Activated CD4-positive, alpha-beta T cell treated with anti-CD3 and anti-CD28 coated beads, Interleukin-2, amount 50 U/mL, for 1 hour (primary cell): ENCODE data around the gene KCND1.

Experiments used
- DNase-seq: peaks from one replicate; pipeline ENCODE4 v3.0.0-alpha.2; 2020

The KCND1 gene

DNA sequence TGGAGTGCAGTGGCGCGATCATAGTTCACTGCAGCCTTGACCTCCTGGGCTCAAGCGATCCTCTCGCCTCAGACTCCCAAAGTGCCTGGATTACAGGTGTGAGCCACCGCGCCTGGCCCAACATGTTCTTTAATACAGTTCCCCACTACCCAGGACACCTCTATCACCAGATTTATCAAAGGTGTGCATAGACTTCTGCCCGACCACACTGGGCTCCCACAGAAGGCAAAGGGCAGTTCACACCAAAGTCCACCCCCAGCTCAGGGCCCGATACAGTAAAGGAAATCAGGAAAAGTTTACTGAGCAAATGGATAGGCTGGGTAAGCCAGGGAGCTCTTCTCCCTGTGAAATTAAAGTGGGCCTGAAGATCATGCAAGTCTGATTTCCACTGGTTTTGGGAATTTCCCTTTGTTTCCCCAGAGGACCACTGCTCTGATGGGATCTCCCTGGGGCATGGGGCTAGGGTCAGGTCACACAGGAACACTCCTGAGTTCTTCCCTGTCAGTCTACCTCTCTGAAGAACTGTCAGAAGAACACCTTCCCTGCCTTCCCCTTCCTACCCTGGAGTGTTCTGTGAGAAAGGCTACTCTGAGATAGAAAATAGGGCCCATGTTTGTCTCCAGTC is 35.1 kb downstream of the KCND1 start:
- no peak for DNase-seq

GRCh38 chrX:48935301-48935670 is 36.4 kb downstream of the KCND1 start:
- DNase-seq: no peak

DNA sequence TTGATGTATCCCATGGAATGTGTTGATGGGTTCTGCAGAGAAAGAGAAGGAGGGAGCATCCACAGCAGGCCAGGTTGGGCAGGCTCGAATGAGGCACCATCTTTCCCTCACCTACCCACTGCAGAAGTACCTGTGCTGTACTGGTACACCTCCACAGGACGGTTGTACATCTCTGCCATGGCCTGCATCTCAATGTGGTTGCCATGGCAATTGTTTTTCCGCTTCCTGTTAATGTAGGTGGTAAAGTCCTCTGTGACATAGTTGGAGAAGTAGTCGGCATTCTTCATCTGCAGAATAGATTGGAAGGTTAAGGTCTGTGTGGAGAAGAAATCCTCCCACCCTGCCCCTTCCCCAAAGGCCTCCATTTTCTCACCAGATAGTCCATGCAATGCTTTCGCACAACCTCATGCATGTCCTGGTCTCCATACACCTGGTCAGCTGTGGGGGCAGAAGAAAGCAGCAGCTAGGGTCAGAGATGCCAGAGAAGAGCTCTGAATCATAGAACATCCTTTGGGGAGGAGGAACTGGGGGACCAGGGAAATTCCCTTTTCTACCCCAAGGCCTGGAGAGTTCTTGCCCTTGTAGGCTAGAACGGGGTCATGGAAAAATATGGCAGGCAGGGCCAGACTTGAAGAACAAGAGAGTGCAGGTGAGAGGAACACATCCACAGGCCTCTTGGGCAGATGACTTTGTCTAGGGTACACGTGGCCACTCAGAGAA is 36.9 kb downstream of the KCND1 start:
- DNase-seq: no peak

DNA sequence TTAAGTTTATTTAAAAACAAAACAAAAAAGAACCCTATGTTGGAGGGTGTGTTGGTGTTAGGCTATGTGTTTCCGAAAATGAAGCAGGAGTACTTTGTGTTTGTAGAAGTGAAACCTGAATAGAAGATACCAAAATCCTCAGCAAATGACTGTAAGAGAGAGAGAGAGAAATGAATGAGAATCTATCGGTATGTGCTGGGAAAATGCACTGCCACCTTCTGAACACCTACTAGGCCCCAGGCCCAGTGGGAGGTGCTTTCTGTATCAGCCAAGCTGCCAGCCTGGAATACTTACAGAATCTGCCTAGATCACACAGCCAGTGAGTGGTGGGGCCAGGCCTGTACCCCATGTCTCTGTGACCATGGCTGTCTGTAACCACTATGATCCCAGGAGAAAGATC is 37.9 kb downstream of the KCND1 start:
- DNase-seq: no peak

DNA sequence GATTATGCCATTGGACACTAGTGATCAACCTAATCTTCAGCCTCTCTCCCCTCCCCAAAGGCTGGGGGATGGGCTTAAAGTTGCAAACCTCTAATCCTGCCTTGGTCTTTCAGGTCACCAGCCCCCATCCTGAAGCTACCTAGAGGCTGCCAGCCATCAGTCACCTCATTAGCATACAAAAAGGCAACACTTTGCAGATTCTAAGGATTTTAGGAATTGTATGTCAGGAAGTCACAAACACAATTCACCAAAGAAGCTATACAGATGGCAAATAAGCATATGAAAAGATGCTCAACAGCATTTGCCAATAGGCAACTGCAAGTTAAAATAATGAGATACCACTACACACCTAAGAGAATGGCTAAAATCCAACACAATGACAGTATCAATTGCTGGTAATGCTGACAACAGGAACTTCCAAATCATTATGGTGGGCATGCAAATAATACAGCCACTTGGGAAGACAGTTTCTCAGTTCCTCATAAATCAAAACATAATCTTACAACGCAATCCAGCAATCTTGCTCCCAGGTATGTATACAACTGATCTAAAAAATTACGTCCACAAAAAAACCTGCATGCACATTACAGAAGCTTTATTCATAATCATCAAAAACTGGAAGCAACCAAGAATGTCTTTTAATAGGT is 43.8 kb downstream of the KCND1 start:
- no peak for DNase-seq

DNA sequence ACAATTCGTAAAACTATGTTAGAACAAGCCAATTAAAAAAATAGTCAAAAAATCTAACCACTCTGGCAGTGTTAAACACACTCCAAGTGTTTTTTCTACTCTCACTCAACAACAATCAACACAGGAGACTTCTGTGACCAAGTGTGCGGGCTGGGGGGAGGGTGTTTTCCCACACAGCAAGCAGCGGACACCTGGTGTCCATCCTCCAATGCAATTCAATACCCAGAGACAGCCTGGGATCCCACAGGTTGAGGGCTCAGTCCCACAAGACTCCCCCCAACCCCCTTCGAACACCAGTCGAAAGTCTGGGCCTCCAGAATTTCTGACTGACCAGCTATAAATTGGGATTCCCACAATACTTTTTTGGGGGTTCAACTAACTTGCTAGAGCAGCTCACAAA is 44.5 kb downstream of the KCND1 start:
- no peak for DNase-seq

DNA sequence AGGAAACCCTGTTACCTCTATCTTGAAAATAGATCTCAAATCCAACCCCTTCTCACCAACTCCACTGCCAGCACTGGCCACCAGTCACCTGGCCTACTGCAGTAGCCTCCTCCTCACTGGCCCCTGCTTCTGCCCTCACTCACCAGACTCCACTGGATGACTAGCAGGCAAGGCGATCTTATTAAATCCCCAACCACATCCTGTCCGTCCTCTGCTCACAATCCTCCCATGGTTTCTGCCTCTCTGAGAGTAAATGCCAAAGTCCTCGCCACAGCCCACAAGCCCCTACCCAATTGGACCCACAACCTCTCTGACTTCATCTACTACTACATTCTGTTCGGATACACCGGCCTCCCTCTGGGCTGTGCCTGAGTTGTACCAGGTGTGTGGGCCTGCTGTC is 47.4 kb downstream of the KCND1 start:
- no peak for DNase-seq

DNA sequence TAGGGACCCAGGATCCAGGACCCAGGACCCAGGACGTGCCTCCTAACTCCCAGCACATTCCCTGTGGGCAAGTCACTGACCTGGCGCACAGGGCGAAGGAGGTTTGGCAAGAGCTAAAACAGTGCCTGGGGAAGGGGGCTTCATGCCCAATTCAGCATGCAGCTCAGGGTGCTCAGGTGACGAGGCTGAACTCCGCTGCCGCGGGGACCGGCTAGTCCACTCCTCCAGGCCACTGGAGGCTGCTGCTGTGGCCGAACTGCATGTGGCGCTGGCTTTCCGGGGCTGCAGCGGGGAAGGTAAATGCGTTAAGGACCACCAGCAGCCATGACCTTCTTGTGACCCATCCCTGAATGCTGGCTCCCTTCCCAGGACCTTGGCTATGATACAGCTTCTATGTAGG is 47.9 kb downstream of the KCND1 start:
- no peak for DNase-seq

- no peak for DNase-seq
These were observed 50.9 kb downstream of the KCND1 start for GRCh38 chrX:48920718-48921104.

DNA sequence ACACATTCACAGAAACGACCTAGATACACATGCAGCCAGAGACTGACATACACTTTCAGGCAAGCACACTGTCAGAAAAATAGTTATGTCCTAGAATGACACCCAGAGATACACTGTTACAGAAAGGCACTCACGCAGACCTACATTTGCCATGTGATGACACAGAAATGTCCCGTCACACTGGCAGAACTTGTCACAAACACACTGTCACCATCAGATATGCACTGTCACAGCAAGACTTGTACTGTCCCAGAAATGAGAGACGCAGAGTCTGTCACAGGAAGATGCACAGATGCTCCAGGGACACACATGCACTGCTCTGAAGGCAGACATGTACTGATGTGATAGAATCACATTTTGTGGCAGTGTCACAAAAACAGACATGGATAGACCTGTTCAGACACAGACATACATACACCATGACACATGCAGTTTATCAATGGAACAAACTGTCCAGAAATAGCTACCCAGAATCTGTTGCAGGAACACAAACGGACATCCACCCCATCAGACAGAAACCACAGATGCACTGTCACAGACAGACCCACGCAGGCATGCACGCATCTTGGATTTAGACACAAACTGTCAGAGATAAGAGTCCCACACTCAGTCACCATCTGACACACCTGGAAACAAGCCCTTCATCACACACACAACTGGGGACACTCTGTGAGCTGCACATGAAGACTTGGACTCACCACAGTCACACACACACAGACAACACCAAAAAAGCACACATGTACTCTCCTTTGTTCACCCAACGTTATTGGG is 51.5 kb downstream of the KCND1 start:
- DNase-seq: peak; percentile 20

- peak; percentile 30 for DNase-seq
These were observed 52.2 kb downstream of the KCND1 start for GRCh38 chrX:48919360-48919841.

DNA sequence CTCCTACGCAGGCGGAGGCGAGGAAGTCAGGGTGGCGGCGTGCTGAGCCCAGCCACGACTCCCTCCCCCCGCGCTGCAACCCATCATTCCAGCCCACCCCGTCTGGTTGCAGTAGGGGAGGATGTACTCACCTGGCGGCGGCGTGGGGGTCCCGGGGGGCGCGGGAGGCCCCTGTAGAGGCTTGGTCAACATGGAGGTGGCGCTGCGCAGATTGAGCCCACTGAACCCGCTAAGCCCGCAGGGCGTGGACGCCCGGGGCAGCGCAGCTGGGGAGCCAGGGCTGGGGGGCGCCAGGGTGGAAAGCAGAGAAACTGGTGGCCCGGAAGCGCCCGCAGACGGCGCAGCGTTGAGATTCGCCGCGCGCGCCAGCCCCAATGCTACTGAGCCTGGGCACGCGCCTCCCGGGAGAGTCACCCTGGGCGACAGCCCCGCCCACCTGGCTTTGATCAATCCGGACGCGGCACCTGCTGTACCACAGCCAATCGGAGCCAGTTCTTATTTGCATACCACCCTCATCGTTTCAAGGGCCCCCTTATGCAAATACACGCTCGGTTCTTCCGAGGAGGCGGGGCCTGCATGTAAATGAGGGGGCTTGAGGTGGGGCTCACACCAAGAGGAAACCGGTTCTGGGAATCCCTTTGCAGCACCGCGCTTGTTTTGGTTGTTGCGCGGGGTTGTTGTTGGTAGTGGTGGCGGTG is 52.9 kb downstream of the KCND1 start, which contains the start of gene PIM2:
Gene PIM2, minus strand, starts transcription at position 382 of the 698 bp plus-strand sequence. Its CDS starts 190 bp downstream, at position 192.
- DNase-seq: peak; percentile 90

GRCh38 chrX:48918301-48918642 is 53.4 kb downstream of the KCND1 start:
- DNase-seq: no peak

DNA sequence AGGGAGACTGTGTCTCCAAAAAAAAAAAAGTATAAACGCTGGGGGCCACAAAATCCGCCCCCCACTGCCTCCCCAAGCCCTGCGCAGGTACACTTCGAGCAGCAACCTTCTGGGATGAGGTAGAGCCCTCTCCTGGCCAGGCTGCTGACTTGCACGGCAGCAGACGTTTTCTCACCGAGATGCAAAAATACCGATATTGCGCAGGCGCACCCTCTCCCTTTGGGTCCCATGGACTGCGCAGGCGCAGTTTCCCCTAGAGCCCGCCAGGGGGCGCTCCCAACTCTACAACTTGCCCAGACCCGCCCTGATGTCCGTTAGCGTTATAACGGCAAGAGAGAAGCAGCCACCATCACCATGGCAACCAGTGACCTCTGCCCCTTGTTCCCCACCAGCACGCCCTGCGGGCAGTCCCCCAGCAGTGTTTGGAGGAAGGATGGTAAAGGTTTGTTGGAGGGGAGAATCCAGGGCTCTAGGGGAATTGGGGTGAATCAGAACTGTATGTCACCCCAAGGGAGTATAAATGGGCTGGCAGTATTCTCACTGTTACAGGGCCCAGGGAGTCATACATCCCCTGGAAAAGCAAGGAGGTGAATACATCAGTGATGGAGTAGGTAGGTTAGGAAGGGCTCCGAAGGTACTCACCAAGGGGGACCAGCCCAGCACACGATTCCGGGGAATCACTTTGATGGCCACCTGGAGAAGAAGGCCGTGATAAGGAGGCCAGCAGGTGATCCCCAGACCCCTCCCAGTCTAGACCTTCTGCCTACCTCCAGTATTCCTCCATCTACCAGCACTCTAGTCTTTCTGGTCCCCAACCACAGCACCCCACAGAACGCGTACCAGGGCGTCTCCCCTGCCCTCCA is 54.3 kb downstream of the KCND1 start:
- DNase-seq: peak; percentile 83

DNA sequence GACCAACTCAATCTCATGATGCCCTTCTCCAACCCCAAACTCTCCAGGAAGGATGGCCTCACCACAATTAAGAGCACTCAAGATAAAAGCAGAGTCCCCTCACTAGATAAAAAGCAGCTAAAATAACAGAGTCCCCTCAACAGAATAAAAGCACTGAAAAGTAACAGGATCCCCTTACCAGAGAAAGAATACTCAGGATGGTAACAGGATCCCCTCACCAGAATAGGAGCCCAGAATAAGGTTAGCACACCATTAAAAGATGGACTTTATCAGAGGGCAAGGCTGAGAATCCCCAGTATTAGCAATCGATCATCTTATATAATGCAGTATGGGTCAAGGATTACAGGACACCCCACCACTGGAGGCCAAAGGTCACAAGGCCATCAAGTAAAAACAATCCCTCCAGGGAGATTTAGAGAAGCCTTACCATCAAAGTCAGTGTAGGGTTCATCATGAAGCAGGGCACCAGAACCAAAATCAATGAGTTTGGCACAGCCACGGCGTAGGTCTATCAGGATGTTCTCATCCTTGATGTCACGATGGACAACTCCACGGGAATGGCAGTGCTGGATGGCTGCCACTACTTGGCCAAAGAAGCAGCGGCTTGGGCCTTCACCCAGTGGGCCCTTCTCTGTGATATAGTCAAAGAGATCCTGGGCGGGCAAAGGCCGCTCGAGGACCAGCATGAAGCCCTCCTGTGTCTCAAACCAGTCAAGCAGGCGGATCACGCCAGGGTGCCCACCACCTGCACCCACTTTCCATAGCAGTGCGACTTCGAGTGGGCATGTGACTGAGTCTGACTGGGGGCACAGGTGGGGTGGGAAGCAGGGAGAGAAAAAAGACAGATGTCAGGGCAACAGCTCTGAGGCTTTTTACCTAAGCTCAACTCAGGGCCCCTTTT is 56.8 kb downstream of the KCND1 start:
- no peak for DNase-seq

GRCh38 chrX:48913605-48914366 is 57.9 kb downstream of the KCND1 start:
- no peak for DNase-seq

GRCh38 chrX:48911412-48912182 is 60.0 kb downstream of the KCND1 start, which contains the start of gene SLC35A2:
TSS of gene SLC35A2 (minus strand) at chrX:48911646. CDS start at chrX:48911636, 10 bp downstream.
- DNase-seq: peak; percentile 85
